Activated CD4-positive, alpha-beta T cell treated with anti-CD3 and anti-CD28 coated beads for 24 hours (primary cell): ENCODE measurements around the gene OSBPL3.
"Not testable (repeated sequence)": the region's sequence is repeated elsewhere in the genome, so short reads cannot be mapped to it uniquely, and the experiment has no call there.

ENCODE experiments used
- DNase-seq, 2 donors: peaks; one replicate each; pipeline ENCODE4 v3.0.0-alpha.2; 2020; ENCODE audit warnings: low read depth in 2 of 2

The OSBPL3 gene

DNA sequence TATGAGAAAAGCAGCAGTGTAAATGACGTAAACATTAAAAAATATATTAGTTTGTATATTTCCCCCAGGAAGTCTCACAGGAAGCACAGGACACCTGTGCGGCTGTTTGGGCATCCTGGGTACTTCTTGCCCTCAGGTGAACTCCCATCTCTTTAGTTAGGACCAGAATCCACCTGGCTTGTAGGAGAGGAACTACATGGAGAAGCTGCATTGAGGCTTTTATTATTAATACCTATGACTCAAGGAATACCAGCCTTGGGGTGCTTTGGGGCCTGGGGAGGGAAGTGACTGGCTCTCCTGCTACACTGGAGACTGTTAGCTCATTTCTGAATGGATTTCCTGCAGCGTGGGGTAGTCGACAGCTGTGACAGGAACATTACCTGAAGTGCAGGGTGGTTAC is 182.7 kb downstream of the OSBPL3 start:
- no peak for DNase-seq

DNA sequence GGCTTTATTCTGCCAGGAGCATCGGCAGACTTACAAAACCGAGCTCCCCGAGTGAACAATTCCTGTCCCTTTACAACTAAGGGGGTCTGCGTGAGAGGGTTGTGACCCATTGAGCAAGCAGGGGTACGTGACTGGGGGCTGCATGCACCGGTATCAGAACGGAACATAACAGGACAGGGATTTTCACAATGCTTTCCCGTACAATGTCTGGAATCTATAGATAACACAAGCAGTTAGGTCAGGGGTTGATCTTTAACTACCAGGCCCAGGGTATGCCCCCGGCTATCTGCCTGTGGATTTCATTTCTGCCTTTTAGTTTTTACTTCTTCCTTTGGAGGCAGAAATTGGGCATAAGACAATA is 184.6 kb downstream of the OSBPL3 start:
- no peak for DNase-seq

DNA sequence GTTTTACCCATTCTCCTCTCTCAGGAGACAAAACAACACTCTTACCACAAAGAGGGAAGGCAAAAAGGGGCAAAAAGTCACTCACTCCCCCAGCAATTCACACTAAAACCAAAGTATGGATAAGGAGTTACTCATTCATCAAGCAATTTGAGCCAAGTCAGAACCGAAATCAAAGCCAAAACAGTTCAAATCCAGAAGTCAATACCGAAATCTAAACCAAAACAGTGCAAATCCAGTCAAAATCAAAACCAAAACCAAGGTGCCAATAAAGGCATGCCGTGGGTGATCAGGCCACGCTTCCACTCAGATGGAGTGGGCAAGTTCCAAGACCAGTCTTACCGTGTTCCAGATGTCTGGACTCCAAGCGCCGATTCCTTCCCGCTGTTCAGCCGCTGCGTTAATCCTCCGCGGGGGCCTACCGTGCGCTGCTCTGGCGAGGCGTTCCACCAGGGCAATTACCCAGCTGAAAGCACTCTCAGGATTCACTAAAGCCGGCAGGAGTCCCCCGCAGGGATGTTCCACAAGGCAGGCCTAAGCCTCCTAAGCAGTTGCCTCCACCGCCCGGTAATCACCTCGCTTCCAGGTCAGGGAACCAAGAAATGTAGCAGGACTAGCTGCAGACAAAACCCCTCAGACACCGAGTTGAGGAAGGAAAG is 185.1 kb downstream of the OSBPL3 start:
- DNase-seq: not testable (repeated sequence)

DNA sequence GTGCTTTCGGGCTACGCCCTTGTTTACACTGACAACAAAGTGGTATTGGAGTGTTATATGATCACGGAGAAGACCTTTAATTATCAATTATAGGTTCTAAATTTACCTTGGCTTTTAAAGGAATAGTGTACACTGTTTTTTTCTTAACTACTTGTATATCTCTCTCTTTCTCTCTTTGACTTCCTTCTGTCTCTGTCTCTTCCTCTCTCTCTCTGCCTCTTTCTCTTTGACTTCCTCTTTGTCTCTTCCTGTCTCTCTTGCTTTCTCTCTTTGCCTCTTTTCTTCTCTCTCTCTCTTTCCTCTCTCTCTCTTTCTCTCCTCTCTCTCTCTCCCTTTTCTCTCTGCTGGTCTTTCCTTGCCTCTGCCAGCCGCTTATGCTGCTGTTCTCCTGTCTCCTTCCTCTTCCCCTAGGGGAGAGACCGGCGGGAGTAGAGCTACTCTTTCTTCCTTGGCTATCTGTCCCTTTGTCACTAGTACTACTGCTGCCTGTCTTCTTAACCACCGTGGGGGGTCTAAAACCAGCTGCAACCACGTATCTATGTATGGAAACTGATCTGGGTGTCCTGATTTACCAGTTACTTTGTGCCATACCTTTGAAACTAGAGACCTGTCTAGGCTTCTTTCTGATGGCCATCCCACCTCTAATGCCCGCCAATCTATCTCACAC is 185.9 kb downstream of the OSBPL3 start:
- DNase-seq: no peak

DNA sequence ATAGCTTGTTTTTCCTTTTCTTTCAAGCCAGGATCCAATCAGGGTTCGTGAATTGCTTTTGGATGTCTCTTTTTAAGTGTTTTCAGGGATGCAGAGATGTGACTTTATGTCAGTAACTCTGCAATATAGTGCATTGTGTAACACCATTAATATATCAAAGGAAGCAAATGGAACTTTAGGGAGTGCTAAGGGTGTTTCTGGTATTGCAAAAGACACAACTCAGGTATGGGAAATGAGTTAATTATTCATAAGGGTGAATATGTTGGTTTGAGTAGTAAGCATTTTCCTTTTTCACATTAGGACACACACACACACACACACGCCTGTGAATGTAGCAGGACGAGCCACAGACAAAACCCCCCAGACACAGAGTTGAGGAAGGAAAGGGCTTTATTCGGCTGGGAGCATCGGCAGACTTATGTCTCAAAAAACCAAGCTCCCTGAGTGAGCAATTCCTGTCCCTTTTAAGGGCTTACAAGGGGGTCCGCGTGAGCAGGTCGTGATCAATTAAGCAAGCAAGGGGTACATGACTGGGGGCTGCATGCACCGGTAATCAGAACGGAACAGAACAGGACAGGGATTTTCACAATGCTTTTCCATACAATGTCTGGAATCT is 190.9 kb downstream of the OSBPL3 start:
- no peak for DNase-seq

DNA sequence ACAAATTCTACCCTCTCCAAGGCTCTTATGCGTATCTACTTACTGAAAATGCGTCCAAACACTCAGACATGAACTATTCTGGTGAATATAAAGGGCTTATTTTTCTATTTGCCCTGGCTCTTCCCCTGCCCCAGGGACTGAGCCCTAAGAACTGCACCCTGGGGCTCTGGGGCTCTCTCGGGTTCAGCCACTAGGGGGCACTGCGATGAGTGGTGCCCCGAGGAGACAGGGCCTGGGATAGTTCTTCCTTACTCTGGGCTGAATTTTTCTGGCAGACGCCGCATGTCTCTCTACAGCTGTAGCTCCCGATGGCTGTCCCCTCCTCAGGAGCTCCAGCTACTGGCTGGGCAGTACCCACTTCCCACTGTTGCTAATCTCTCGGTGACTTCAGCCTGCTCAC is 191.9 kb downstream of the OSBPL3 start:
- DNase-seq: no peak

DNA sequence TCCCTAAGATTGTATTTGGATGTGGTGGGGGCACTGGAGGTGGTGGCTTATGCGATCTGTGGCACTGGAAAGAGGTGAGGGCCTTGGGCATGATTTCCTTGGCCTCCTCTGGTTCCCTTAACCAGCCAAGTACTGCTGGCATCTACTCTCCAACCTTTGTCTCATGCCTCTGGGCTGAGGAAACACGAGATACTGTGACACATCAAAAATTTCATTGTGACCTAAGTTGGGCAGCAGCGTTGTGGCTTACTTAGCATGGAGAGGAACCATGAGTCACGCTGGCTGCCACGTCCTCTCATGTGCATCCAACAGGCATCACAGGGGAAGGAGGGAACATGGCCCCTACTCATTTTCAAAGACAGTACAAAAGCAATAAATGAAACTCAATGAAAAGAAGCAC is 193.0 kb downstream of the OSBPL3 start:
- DNase-seq: no peak

DNA sequence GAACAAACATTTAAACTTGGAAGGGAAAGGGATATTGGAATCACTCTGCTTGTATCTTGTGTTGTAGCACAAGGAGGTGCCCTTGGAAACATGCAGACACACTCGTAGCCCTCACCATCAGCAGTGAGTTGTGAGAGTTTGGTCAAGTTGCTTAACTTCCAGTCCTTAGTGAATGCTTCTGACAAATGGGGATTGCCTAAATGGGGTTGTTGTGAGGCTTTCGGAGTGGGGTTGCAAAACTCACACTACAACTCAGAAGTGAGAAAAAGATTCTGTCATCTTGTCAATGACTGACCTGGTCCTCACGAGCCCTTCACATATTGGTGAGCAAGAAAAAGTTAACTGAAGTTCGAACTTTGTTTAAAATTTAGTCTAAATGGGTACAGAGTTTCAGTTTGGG is 193.7 kb downstream of the OSBPL3 start:
- DNase-seq: no peak

DNA sequence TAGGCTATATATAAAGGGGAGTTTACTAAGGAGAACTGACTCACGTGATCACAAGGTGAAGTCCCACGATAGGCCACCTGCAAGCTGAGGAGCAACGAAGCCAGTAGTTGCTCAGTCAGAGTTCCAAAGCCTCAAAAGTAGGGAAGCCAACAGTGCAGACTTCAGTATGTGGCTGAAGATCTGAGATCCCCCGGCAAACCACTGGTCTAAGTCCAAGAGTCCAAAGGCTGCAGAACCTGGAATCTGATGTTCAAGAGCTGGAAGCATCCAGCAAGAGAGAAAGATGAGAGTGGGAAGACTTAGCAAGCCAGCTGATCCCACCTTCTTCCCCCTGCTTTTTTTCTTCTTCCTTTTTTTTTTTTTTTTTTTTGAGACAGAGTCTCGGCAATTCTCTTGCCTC is 195.7 kb downstream of the OSBPL3 start:
- no peak for DNase-seq

DNA sequence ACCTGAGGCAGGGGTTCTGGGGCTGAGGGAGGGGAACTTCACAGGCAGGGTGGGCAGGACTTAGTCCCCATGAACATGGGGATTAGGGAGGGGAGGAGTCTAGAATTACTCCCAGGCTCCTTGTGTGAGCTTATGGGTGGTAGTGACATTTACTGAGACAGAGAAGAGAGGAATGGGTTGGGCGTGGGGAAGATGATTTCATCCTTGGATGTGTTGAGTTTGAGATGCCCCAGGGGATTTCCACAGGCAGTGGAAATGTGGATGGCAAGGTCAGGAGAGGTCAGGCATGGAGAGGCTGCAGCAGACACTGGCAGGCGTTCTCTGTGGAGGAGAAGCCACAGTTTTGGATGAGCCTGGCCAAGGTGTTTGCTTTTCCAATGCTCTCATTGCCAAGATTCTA is 196.3 kb downstream of the OSBPL3 start:
- no peak for DNase-seq

DNA sequence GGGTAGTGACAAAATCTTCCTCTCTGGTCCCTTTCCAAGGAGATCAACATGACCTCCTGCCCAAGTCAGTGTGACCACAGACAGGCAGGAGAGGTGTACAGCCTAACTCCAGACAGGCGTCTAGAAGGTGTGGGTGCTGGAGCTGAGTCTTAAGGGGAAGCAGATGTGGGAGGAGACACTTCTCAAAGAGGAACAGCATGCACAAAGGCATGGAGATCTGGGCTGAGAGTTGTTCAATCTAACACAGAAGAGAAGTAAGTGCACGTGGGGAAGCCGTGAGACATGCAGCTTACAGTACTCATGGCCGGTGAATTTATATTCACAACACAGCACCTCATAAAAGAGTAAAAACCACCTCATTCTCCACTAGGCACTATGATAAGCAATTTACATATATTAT is 198.9 kb downstream of the OSBPL3 start:
- DNase-seq: no peak

DNA sequence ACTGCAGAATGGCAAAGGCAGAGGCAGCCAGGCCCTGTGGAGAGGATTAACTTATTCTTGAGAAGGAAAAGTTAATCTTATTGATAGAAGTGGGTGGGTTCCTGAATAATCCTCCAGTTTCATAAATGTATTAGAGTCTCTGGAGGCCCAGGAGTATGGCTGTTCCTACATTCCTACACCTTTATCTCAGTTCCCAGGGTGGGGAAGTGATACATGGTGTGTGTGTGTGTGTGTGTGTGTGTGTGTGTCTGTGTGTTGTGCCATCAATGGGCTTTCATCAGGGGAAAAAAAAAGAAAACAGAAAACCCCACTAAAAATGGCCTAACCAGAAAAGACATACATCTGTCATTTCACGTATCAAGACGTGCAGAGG is 200.7 kb downstream of the OSBPL3 start:
- no peak for DNase-seq

DNA sequence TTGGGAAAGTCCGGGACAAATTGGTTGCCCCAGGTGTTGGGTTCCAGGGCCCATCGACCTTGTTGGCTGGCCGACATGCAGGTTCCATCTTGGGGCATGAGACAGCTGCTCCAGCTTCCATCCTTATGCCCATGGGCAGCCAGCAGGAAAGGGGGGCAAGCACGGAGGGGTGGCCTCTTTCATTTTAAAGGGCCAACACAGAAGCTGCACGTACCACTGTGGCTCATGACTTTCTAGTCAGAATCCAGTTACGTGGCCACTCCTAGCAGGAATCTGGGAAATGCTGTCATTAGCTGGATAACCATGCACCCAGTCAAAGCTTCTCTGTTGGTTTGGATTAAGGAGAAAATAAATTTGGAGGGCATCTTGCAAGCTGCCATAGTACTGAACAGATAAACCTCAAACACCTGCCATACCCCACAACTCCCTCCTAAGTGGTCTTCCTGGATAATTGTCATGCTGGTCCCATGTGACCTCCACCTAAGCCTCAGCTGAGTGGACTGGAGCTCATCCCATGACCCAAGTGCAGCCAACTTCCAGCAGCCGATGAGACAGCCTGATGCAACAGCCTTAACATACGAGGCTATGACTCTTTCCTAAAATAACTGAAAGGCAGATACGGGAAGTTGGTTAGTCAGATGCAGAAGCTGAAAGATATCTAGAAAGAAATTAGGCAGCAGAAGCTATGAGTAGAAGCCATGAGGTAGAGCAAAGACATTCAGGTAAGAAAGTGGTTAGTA is 201.3 kb downstream of the OSBPL3 start:
- no peak for DNase-seq

DNA sequence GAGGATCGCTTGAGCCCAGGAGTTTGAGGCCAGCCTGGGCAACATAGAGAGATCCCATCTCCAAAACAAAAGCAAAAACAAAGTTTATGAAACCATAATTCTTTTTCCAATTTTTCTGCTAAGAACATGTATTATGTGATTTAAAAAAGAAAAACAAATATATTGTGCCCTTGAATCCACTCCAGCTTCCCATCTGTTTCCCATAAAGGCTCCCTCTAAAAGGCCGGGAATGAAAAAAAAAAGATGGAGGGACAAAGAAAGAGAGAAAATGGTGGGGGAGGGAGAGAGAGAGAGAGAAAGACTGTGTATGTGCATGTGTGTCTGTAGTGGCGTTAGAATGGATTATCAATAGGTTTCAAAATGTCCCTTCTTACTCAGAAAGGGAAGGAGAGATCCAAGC is 202.2 kb downstream of the OSBPL3 start:
- DNase-seq: no peak

DNA sequence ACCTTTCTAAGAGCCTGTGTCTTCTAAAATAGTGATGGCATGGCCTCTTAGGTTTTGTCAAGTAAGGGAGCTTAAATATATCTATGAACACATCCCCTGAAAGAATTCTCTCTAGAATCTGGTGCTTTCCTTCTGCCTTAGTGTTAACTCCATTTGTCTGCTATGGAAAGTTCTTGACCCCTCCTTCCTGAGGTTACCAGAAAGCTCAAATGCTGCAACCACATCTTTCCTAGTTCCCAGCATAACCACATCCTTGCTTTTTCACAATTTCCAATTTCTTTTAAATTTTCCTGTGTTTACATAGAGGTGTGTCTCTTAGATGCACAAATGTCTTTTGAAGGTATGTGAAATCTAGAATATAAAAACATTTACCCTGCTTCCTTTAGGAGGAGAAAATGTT is 206.3 kb downstream of the OSBPL3 start:
- no peak for DNase-seq

DNA sequence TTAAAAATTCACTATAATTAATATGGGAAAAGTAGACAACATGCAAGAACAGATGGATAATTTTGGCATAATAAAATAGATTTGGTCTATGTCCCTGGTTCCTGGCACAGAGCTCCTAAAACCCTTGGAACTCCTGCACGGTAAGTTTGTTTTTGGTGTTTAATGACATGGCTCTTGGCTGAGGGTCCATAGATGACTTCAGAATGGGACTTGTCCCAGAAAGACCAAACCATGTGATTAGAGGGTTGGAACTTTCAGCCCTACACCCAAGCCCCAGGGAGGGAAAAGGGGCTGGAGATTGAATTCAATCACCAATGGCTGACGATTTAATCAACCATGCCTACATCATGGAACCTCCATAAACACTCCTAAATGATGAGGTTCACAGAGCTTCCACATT is 210.1 kb downstream of the OSBPL3 start:
- DNase-seq: no peak

DNA sequence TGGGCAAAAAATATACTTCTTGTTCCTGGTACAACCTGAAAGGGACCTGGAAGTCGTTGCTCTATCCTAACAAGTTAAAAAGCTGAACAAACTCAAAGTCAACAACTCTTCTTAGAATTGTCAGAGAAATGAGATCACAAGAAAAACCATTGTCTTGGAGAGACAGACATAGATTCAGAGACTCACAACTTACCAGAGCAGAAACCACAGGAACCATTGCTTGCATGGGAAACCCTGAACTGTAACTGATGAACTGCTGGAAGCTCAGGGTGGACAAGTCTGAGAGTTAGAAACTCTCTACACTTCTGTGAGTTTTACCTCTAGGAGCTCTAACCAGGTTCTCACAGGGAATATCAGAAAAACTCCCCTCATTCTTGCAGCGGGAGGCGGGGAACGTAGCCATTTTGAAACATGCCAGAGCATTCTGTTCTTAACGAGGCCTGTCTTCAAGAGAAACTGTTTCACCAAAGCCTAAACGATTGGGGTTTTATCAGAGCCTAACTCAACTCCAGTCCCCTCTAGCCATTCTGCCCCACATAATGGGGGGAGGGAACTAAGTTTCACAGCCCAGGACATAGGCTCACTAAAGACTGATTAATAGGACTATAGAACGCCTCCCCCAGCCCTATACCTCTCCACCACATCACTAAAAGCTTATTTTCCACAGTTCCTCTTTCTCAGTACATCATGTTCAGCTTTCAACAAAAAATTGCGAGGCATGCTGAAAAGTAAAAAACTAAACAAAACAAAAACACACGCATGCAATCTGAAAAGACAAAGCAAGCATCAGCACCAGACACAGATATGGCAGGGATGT is 210.8 kb downstream of the OSBPL3 start:
- DNase-seq: no peak

DNA sequence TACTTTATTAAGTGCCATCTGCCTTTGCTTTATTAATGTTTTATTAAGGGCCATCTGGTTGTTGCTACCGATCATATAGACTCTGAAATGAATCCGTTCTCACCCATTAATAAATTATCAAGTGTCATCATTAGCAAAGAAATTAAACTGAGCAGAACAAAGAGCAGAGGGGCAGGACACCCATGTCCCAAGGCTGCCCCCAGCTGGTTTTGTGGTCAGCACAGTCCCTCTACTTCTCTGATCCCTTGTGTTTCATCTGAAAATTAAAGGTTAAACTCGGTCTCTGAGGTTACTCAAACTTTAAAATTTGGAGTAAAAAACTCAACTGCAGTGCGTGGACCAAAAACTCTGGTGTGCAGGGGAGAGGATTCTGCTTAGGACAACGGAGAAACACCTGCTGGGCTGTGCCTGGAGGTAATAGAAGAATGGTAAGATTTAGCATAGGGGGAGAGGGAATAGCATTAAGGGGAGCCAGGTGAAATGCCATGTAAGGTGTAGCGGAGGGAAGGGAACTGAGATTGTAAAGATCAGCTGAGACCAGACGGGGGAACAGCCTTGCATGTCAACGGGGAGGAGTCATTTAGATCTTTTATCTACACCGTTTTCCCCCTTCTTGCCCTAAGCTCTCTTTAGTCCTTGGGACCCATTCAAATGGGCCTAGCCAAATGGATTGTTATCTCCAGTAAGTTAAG is 212.0 kb downstream of the OSBPL3 start:
- no peak for DNase-seq

DNA sequence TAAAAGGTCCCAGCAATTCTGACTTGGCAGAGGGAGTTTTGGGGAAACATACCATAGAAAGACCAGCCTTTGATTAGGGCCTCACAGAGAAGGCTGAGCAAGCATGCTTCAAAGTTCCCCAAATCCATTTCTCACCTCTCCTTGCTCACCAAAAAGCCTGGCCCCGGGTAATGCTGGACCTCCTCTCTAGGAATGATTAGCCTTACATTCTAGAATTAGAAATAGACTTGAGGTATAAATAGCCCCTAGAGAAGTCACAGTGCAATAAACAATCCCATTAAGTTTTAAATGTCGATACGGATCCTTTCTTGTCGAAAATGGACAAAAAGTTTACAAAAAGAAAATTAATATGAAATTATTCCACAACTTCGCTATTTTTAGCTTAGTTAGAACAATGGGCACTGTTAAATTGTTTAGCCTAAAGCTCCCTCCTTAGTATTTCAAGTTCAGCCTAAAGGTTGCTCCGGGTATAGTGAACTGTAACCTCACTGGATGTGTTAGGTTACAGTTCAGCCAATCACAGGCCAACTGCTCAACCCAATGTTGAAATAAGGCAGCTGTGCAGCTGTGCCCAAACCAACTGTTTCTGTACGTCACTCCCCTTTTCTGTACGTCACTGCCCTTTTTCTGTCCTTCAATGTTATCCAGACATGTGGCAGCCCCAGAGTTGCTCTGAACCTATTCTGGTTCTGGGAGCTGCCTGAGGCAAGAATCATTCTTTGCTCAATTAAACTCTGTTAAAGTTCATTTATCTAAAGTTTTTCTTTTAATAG is 214.8 kb downstream of the OSBPL3 start:
- no peak for DNase-seq

DNA sequence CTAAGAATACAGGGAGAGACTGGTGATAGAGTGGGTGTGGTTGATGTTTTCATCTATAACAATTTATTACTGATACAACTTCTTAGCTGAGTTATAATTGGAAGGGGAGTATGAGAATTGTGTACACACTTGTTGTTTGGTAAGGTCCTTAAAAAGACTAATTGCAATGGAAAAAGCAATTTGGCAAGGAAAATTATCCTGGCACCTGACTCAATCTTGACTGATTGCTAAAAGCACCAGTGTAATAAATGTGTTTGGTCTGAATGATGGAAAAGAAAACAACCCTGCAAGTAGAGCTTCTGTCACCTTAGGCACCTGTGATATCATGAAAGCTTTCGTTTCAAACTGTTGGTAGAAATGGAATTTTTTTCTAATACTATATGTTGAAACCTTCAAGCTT is 216.0 kb downstream of the OSBPL3 start:
- no peak for DNase-seq
